ENCODE measurements around the gene RANBP3.
"Not testable (repeated sequence)": the region's sequence is repeated elsewhere in the genome, so short reads cannot be mapped to it uniquely, and the experiment has no call there.

The RANBP3 gene

DNA sequence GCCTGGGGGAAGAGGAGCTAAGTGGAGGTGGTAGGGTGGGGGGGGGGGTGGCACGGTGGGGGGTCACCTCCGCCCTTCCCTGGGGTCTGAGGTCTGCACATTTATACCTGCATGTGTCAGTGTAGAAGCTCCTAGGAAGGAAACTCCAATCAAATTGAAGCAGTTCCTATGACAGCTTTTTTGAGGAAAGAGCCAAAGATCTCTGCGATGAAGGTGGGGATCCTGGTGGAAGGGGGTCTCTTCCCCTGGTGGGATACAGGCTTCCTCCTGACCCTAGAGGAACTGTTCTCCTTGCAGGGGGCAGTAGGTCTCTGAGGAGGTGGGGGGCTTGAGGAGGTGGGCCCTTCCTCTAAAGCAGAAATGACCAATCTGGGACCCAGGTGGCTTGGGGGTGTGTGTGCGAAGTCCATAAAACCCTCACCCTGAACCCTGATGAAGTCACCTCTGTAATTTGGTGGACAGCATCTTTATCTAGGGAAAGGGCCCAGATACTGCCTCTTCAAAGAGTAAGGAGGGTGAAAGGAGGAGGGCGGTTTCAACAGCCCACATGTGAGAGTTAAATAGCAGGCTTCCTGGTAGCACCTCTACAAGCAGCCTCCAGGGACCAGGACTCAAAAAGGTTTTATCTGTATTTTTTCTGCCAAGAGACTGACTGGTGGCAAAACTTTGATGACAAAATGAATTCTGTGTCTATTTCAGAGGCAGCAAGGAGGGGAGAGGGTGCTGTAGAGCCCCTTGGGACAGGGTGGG lies 12.9 kb downstream of the RANBP3 start:
- Histone ChIP-seq H3K79me2 (ENCODE audit: control insufficient read depth, insufficient read depth, low read length, unreplicated experiment) (peaks cover 91% of the 10 kb centered on the region), H3K4me3 (ENCODE audit: low read depth, low read length) (no peak overlapping the region), H3K27ac (ENCODE audit: low read depth, low read length) (no peak overlapping the region), H3K27me3 (ENCODE audit: insufficient read depth, low read length) (no peaks in the 10 kb centered on the region), H2AFZ (ENCODE audit: low read length, unreplicated experiment) (no peak overlapping the region), H3K36me3 (ENCODE audit: insufficient read depth, low read length) (no peaks in the 10 kb centered on the region), H3K4me1 (ENCODE audit: control insufficient read depth, insufficient read depth, low read length, unreplicated experiment) (peaks cover 13% of the 10 kb centered on the region)

GRCh38 chr19:5963855-5964254 lies 14.1 kb downstream of the RANBP3 start:
- Histone ChIP-seq H3K79me2 (ENCODE audit: control insufficient read depth, insufficient read depth, low read length, unreplicated experiment) (peaks cover 91% of the 10 kb centered on the region), H3K36me3 (ENCODE audit: insufficient read depth, low read length) (no peaks in the 10 kb centered on the region), H3K4me3 (ENCODE audit: low read depth, low read length) (no peak overlapping the region), H2AFZ (ENCODE audit: low read length, unreplicated experiment) (no peak overlapping the region), H3K27ac (ENCODE audit: low read depth, low read length) (no peak overlapping the region), H3K4me1 (ENCODE audit: control insufficient read depth, insufficient read depth, low read length, unreplicated experiment) (peaks cover 13% of the 10 kb centered on the region), H3K27me3 (ENCODE audit: insufficient read depth, low read length) (no peaks in the 10 kb centered on the region)

- H3K36me3 ChIP-seq (ENCODE audit: insufficient read depth, low read length), result not testable (repeated sequence)
Measured at GRCh38 chr19:5963259-5963658, 14.7 kb downstream of the RANBP3 start.

GRCh38 chr19:5961969-5962945 lies 15.7 kb downstream of the RANBP3 start:
- Histone ChIP-seq H3K4me3 (ENCODE audit: low read depth, low read length) (no peak overlapping the region), H3K27me3 (ENCODE audit: insufficient read depth, low read length) (no peaks in the 10 kb centered on the region), H3K79me2 (ENCODE audit: control insufficient read depth, insufficient read depth, low read length, unreplicated experiment) (peaks cover 90% of the 10 kb centered on the region), H3K27ac (ENCODE audit: low read depth, low read length) (no peak overlapping the region), H3K4me1 (ENCODE audit: control insufficient read depth, insufficient read depth, low read length, unreplicated experiment) (peaks cover 6% of the 10 kb centered on the region), H3K36me3 (ENCODE audit: insufficient read depth, low read length) (no peaks in the 10 kb centered on the region), H2AFZ (ENCODE audit: low read length, unreplicated experiment) (no peak overlapping the region)

More at GRCh38 chr19:5963259-5963658, 14.7 kb downstream of the RANBP3 start:
- not testable (repeated sequence) for H3K27ac ChIP-seq (ENCODE audit: low read depth, low read length); H2AFZ ChIP-seq (ENCODE audit: low read length, unreplicated experiment); H3K4me1 ChIP-seq (ENCODE audit: control insufficient read depth, insufficient read depth, low read length, unreplicated experiment); H3K27me3 ChIP-seq (ENCODE audit: insufficient read depth, low read length); H3K4me3 ChIP-seq (ENCODE audit: low read depth, low read length)
- peaks cover 91% of the 10 kb centered on the region for H3K79me2 ChIP-seq (ENCODE audit: control insufficient read depth, insufficient read depth, low read length, unreplicated experiment)

- H3K36me3 ChIP-seq (ENCODE audit: insufficient read depth, low read length); H3K27ac ChIP-seq (ENCODE audit: low read depth, low read length); H3K4me1 ChIP-seq (ENCODE audit: control insufficient read depth, insufficient read depth, low read length, unreplicated experiment); H3K4me3 ChIP-seq (ENCODE audit: low read depth, low read length); H3K27me3 ChIP-seq (ENCODE audit: insufficient read depth, low read length); H2AFZ ChIP-seq (ENCODE audit: low read length, unreplicated experiment): not testable (repeated sequence)
- peaks cover 89% of the 10 kb centered on the region for H3K79me2 ChIP-seq (ENCODE audit: control insufficient read depth, insufficient read depth, low read length, unreplicated experiment)
Measured at GRCh38 chr19:5961641-5961968, 16.3 kb downstream of the RANBP3 start.

GRCh38 chr19:5960005-5961001 lies 17.6 kb downstream of the RANBP3 start:
- peaks cover 6% of the 10 kb centered on the region for H3K4me1 ChIP-seq (ENCODE audit: control insufficient read depth, insufficient read depth, low read length, unreplicated experiment)
- no peaks in the 10 kb centered on the region for H3K36me3 ChIP-seq (ENCODE audit: insufficient read depth, low read length)
- no peak overlapping the region for H3K27ac ChIP-seq (ENCODE audit: low read depth, low read length)
- H3K27me3 ChIP-seq (ENCODE audit: insufficient read depth, low read length), result no peaks in the 10 kb centered on the region
- no peak overlapping the region for H2AFZ ChIP-seq (ENCODE audit: low read length, unreplicated experiment)
- no peak overlapping the region for H3K4me3 ChIP-seq (ENCODE audit: low read depth, low read length)
- H3K79me2 ChIP-seq (ENCODE audit: control insufficient read depth, insufficient read depth, low read length, unreplicated experiment), result peaks cover 89% of the 10 kb centered on the region

GRCh38 chr19:5959260-5960004 lies 18.5 kb downstream of the RANBP3 start:
- Histone ChIP-seq H2AFZ (ENCODE audit: low read length, unreplicated experiment) (no peak overlapping the region), H3K4me3 (ENCODE audit: low read depth, low read length) (no peak overlapping the region), H3K27me3 (ENCODE audit: insufficient read depth, low read length) (no peaks in the 10 kb centered on the region), H3K36me3 (ENCODE audit: insufficient read depth, low read length) (no peaks in the 10 kb centered on the region), H3K79me2 (ENCODE audit: control insufficient read depth, insufficient read depth, low read length, unreplicated experiment) (peaks cover 86% of the 10 kb centered on the region), H3K4me1 (ENCODE audit: control insufficient read depth, insufficient read depth, low read length, unreplicated experiment) (peaks cover 6% of the 10 kb centered on the region), H3K27ac (ENCODE audit: low read depth, low read length) (no peak overlapping the region)

- H3K36me3 ChIP-seq (ENCODE audit: insufficient read depth, low read length), result no peaks in the 10 kb centered on the region
- no peak overlapping the region for H3K27ac ChIP-seq (ENCODE audit: low read depth, low read length)
- H3K79me2 ChIP-seq (ENCODE audit: control insufficient read depth, insufficient read depth, low read length, unreplicated experiment), result peaks cover 86% of the 10 kb centered on the region
- H2AFZ ChIP-seq (ENCODE audit: low read length, unreplicated experiment), result no peak overlapping the region
- H3K4me3 ChIP-seq (ENCODE audit: low read depth, low read length), result no peak overlapping the region
- no peaks in the 10 kb centered on the region for H3K27me3 ChIP-seq (ENCODE audit: insufficient read depth, low read length)
- peaks cover 12% of the 10 kb centered on the region for H3K4me1 ChIP-seq (ENCODE audit: control insufficient read depth, insufficient read depth, low read length, unreplicated experiment)
Measured at GRCh38 chr19:5958851-5959122, 19.2 kb downstream of the RANBP3 start.

GRCh38 chr19:5958074-5958850 lies 19.7 kb downstream of the RANBP3 start:
- H3K79me2 ChIP-seq (ENCODE audit: control insufficient read depth, insufficient read depth, low read length, unreplicated experiment), result peaks cover 86% of the 10 kb centered on the region
- peaks cover 17% of the 10 kb centered on the region for H3K4me1 ChIP-seq (ENCODE audit: control insufficient read depth, insufficient read depth, low read length, unreplicated experiment)
- no peak overlapping the region for H2AFZ ChIP-seq (ENCODE audit: low read length, unreplicated experiment)
- H3K36me3 ChIP-seq (ENCODE audit: insufficient read depth, low read length), result no peaks in the 10 kb centered on the region
- no peaks in the 10 kb centered on the region for H3K27me3 ChIP-seq (ENCODE audit: insufficient read depth, low read length)
- no peak overlapping the region for H3K4me3 ChIP-seq (ENCODE audit: low read depth, low read length)
- no peak overlapping the region for H3K27ac ChIP-seq (ENCODE audit: low read depth, low read length)

Data from ACC112 (cell line).